Head of caudate nucleus (tissue), 42 donors: ENCODE data around the gene UBR1.

Experiments
- DNase-seq, 42 donors: peaks; one replicate each; pipeline versions ENCODE4 v3.0.0 to v3.0.0-alpha.2; 2020 to 2021; ENCODE audit warnings: mixed read lengths in 7 of 42
- intact Hi-C: fragments of 100-400 bp; cut with DNase I; formaldehyde crosslinking; loops from one replicate; pipeline ENCODE4 v1.15.0; 2022

Gene UBR1

GRCh38 chr15:43118286-43118685 lies 12.4 kb upstream of the UBR1 start:
- DNase-seq, result no peak
- intact Hi-C loops, result no loop called here

- DNase-seq, result no peak
- intact Hi-C loops, result no loop called here
Observed at GRCh38 chr15:43111354-43111753, 5.5 kb upstream of the UBR1 start.

GRCh38 chr15:43107751-43108150 lies 1.9 kb upstream of the UBR1 start:
- no peak for DNase-seq
- intact Hi-C loops, result no loop called here

- DNase-seq, result no peak
- intact Hi-C loops, result no loop called here
Observed at GRCh38 chr15:43106486-43106829, 620 bp upstream of the UBR1 start.

GRCh38 chr15:43105077-43105736 lies 631 bp downstream of the UBR1 start:
- peak in 24 of 42 donors; percentile 8 to 57 (median 25) for DNase-seq
- intact Hi-C loops, result no loop called here

- intact Hi-C loops, result no loop called here
- no peak for DNase-seq
Observed at GRCh38 chr15:43104426-43104825, 1.4 kb downstream of the UBR1 start.

GRCh38 chr15:43103907-43104306 lies 1.9 kb downstream of the UBR1 start:
- DNase-seq, result no peak
- intact Hi-C loops, result no loop called here

GRCh38 chr15:43102187-43102586 lies 3.7 kb downstream of the UBR1 start:
- DNase-seq, result no peak
- intact Hi-C loops, result no loop called here

- DNase-seq, result no peak
- intact Hi-C loops, result no loop called here
Observed at GRCh38 chr15:43100971-43101370, 4.9 kb downstream of the UBR1 start.

GRCh38 chr15:43099105-43099845 lies 6.6 kb downstream of the UBR1 start:
- no peak for DNase-seq
- intact Hi-C loops, result no loop called here

GRCh38 chr15:43096411-43096810 lies 9.4 kb downstream of the UBR1 start:
- intact Hi-C loops, result no loop called here
- no peak for DNase-seq

- intact Hi-C loops, result no loop called here
- DNase-seq, result no peak
Observed at GRCh38 chr15:43095708-43096347, 10.0 kb downstream of the UBR1 start.

GRCh38 chr15:43095243-43095642 lies 10.6 kb downstream of the UBR1 start:
- intact Hi-C loops, result no loop called here
- DNase-seq, result no peak

GRCh38 chr15:43094416-43095030 lies 11.3 kb downstream of the UBR1 start:
- intact Hi-C loops, result no loop called here
- DNase-seq, result no peak

GRCh38 chr15:43093026-43093425 lies 12.8 kb downstream of the UBR1 start:
- no peak for DNase-seq
- intact Hi-C loops, result no loop called here

GRCh38 chr15:43091859-43092258 lies 14.0 kb downstream of the UBR1 start:
- no peak for DNase-seq
- intact Hi-C loops, result no loop called here

GRCh38 chr15:43086551-43086950 lies 19.3 kb downstream of the UBR1 start:
- DNase-seq, result no peak
- intact Hi-C loops, result no loop called here

- intact Hi-C loops, result no loop called here
- DNase-seq, result no peak
Observed at GRCh38 chr15:43085921-43086320, 19.9 kb downstream of the UBR1 start.

GRCh38 chr15:43082509-43082908 lies 23.3 kb downstream of the UBR1 start:
- no peak for DNase-seq

GRCh38 chr15:43081283-43081682 lies 24.6 kb downstream of the UBR1 start:
- intact Hi-C loops, result no loop called here
- DNase-seq, result no peak

More at GRCh38 chr15:43082509-43082908, 23.3 kb downstream of the UBR1 start:
- intact Hi-C loops, result no loop called here
